GM12865 (cell line): ENCODE measurements around the gene TNNI3K.
A peak's percentile ranks its signal among the peaks of the same experiment; 100 is the strongest.

Experiments
- DNase-seq: peaks from one replicate; pipeline ENCODE4 v3.0.0; 2010; ENCODE audit warnings: low read depth
- H3K4me3 ChIP-seq: 2 replicates; pipeline ENCODE4 v1.5.1; 2011; ENCODE audit warnings: mild to moderate bottlenecking, low read depth, low read length, control low read depth
- TF ChIP-seq, protein P1 (sequence below): IDR thresholded peaks from 2 replicates; pipeline ENCODE4 v1.5.1; 2011; ENCODE audit warnings: low read length, control low read depth, low read depth, inconsistent platforms; ENCODE audit not compliant: insufficient read depth; ENCODE audit errors: missing control alignments

Gene TNNI3K

GRCh38 chr1:74465193-74465681, 230.1 kb downstream of the TNNI3K start:
- TF ChIP-seq, protein P1, sequence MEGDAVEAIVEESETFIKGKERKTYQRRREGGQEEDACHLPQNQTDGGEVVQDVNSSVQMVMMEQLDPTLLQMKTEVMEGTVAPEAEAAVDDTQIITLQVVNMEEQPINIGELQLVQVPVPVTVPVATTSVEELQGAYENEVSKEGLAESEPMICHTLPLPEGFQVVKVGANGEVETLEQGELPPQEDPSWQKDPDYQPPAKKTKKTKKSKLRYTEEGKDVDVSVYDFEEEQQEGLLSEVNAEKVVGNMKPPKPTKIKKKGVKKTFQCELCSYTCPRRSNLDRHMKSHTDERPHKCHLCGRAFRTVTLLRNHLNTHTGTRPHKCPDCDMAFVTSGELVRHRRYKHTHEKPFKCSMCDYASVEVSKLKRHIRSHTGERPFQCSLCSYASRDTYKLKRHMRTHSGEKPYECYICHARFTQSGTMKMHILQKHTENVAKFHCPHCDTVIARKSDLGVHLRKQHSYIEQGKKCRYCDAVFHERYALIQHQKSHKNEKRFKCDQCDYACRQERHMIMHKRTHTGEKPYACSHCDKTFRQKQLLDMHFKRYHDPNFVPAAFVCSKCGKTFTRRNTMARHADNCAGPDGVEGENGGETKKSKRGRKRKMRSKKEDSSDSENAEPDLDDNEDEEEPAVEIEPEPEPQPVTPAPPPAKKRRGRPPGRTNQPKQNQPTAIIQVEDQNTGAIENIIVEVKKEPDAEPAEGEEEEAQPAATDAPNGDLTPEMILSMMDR, result no peak
- no peak for DNase-seq
- no peak overlapping the region for H3K4me3 ChIP-seq

DNA sequence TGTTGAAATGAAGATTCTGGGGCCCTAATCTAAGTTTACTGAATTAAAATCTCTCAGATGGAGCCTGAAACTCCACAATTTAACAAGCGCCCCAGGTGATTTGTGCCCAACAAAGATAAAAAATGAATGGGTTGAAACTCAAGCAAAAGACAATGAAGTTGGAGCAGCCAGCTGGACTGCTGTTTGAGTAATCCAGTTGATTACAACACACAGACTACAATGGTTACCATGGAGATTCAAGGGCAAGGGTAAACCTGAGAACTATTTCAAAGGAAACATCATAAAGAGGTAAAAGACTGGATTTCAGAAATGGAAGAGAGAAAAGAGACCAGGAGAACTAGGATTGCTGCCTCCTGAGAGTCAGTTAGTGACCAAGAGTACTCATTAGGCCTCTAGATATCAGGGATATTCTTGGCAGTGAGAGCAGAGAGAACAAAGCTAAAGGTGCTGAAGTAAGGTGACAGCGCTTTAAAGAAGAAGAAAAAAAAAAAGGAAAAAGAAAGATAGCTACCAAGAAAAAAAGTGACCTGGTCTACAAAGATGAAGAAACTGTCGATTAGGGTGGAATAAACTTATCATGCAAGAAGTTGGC, 232.7 kb downstream of the TNNI3K start:
- no peak overlapping the region for H3K4me3 ChIP-seq
- no peak for DNase-seq
- TF ChIP-seq, protein P1, result no peak

GRCh38 chr1:74468982-74469603, 233.9 kb downstream of the TNNI3K start:
- peak; percentile 20 for DNase-seq
- TF ChIP-seq, protein P1, result peak; percentile 42
- H3K4me3 ChIP-seq, result no peak overlapping the region

DNA sequence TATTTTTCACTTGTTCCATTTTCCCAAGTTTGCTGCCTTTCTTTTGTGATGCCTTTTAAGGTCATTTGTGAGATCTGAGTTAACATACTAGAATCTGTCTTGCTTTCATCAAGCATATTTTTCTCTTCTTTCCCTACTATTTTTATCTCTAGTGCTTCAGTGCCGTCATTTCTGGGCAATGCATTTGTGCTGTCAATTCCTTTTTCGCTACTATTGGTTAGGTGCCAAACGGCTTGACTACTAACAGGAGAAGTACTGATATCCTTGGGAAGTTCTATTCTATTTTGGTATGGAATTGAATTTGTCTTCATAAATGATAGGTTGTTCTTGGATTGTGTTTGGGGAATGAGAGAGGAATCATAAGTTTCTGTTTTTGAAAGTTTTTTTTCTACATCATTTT, 235.1 kb downstream of the TNNI3K start:
- TF ChIP-seq, protein P1, result no peak

GRCh38 chr1:74470936-74471335, 235.7 kb downstream of the TNNI3K start:
- TF ChIP-seq, protein P1, result no peak
- no peak overlapping the region for H3K4me3 ChIP-seq
- no peak for DNase-seq

More for the DNA sequence above, 235.1 kb downstream of the TNNI3K start:
- DNase-seq, result no peak
- no peak overlapping the region for H3K4me3 ChIP-seq

GRCh38 chr1:74471470-74471869, 236.3 kb downstream of the TNNI3K start:
- no peak overlapping the region for H3K4me3 ChIP-seq
- TF ChIP-seq, protein P1, result no peak
- DNase-seq, result no peak
